Ureter (tissue), 1 donor: ENCODE results near the gene SRSF5. TPM values are rescaled to one million over a fixed set of nuclear protein-coding genes. Genes with fewer than 3 reads are reported as not detected.
A peak's percentile ranks its signal among the peaks of the same experiment; 100 is the strongest.
"Not testable (repeated sequence)": the region's sequence is repeated elsewhere in the genome, so short reads cannot be mapped to it uniquely, and the experiment has no call there.

ENCODE experiments used
- DNase-seq: peaks from one replicate; pipeline ENCODE4 v3.0.0-alpha.2; 2020; ENCODE audit warnings: low spot score
- total RNA-seq: library from RNA; stranded (reverse); gene quantifications from one replicate; pipeline ENCODE4 v1.2.4, GENCODE V29; 2023
- donor health status: DM: yes; HTN: yes; CAD: no.

SRSF5 gene
- total RNA-seq, 1 donor from 2014 or later: 377 TPM

DNA sequence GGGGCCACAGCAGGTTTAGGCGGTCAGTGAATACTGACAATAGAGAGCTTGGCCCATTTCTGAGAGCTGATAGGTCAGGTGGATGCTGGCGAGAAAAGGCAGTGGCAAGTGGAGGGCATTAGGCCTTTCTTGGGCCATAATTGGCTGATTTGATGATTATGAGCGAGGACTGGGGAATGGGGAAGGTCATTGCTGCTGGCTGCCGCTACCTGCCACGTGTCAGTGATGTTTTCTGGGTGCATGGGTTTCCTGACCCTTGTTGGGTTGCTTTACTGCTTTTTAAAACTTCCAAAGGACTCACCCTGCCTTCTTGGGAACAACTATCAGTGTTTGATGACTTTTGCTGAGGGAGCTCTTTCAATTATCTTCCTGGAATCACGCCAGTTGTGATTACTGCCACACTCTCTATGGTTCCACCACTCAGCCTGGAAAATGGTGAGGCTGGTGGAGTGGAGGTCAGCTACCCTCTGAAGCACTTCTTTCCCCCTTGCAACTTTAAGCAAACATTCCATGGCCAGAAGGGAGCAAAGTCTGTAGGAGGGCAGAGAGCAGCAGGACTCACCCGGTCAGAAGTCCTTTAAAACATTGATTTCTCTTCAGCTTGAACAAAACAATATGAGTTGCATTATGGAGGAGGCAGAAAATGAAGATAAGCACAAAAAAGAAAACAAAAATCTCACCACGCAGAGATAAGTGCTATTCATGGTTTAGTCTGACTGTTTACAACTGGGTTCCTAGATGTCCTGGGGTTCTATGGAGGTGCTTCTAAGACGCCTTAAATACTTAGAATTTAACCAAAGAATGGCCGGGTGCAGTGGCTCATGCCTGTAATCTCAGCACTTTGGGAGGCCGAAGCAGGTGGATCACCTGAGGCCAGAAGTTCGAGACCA lies 42.2 kb downstream of the SRSF5 start:
- no peak for DNase-seq

DNA sequence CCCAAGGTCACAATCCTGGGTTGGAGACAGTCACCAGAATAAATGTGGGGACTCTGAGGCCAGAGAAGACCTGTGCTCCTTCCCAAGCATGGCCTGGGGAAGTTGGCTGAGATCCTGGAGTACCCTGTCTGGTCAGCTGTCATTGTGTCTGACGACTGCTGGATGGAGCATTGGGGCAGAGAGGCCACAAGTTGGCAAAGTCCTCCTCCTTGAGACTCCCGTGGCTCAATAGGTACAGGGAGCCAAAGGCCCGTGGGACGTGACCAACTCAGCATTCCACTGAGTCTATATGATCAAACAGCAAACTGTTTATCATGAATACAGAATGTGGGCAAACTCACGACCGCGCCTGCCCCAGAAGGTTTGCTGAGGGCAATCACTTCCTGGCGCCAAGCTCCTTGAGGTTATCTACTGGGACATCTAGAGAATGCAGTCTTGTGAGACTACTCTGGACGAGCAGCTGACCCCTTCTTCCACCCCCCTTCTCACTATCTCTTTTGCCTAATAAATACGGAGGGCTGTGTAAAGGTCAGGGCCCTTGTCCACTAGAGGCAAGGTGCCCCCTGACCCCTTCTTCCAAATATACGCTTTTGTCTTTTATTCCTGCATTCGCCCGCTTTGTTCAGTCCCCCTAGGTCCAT lies 44.4 kb downstream of the SRSF5 start:
- DNase-seq: no peak

- DNase-seq: no peak
These were observed 44.9 kb downstream of the SRSF5 start for GRCh38 chr14:69811868-69812252.

- no peak for DNase-seq
These were observed 45.8 kb downstream of the SRSF5 start for GRCh38 chr14:69812711-69813110.

GRCh38 chr14:69813346-69813745 lies 46.4 kb downstream of the SRSF5 start:
- not testable (repeated sequence) for DNase-seq

DNA sequence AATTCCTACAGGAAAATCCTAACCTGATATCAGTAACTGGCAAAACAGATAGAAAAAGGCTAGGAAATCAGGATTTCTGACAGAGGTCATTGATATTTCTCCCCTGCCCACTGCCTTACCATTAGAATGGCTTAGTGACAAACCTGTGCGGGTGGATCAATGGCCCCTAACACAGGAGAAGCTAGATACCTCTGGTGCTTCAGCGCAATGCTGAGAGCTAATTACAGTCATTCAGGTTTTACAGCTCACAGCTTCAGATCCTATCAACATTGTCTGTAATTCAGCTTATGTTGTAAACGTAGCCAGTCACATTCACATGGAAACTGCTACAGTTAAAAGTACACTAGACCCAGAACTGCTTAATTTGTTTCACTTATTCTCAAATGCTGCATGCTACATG lies 47.5 kb downstream of the SRSF5 start:
- DNase-seq: no peak

- DNase-seq: no peak
These were observed 48.6 kb downstream of the SRSF5 start for GRCh38 chr14:69815556-69815955.

DNA sequence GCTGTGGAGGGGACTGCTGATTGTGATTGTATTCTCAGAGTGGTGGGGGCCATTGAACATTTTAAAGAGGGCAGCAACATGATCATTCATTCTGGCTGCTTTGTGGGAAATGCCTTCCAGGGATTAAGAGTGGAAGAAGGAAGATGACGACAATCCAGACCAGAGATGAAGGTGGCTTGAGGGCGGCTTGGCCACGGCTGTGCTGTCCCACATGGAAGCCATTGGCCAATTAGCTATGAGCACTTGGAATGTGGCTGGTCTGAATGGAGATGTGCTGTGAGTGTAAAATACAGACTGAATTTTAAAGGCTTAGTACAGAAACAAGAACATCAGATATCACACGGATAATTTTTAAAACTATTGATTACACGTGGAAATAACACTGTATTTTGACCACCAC lies 49.3 kb downstream of the SRSF5 start:
- DNase-seq: no peak

DNA sequence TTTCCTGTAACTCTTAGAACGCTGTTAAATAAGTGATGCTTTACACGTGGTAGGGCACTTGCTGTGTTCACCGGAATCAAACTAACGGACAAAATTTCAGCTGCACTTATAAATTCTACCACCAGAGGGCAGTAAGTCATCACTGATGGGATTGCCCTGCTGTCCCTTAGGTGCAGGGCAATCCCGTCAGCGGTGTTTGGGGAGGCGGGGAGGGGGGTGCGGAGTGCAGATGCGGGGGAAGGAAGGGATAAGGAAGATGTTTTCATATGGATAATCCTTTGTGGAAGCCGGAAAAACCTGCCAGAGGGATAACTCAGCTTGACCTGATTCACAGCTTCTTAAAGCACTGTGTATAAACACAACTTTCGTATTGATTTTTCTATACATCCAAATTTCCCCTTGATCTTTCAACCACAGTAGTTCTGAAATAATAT lies 51.8 kb downstream of the SRSF5 start:
- peak; percentile 64 for DNase-seq

GRCh38 chr14:69819607-69820006 lies 52.7 kb downstream of the SRSF5 start:
- no peak for DNase-seq

DNA sequence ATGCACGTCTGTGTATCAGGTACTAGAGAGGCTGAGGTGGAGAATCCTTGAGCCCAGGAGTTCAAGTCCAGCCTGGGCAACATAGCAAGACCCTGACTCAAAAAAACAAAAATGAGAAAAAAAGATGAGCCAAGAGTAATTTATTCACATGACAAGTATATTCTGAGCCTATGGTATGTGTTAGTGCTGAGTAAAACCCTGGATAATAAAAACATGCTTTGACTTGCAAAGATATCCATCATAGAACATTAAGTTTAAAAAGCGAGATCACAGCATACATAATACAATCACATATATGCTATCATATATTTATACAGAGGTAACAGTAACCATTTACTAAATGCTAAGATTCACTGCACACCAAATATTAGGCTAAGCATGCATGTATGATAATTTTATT lies 54.0 kb downstream of the SRSF5 start:
- no peak for DNase-seq

Other genes starting within 250 kb of the SRSF5 start
- not detected for gene CCDC177, start 192.3 kb upstream of the SRSF5 start, total RNA-seq
- gene SUSD6, start 155.5 kb upstream of the SRSF5 start, total RNA-seq: 41.6 TPM
- gene SLC10A1, start 30.1 kb downstream of the SRSF5 start, total RNA-seq: 0.23 TPM
- gene SMOC1, start 112.3 kb downstream of the SRSF5 start, total RNA-seq: 23.3 TPM